Measurements from ENCODE around the gene ZIK1. TPM values are rescaled to one million over a fixed set of nuclear protein-coding genes. Genes with fewer than 3 reads are reported as not detected.

Gene ZIK1
- total and polyA plus RNA-seq, 2 donors (not counting 1 experiment from before 2014, with no cell fraction given) = 5.3 to 21.8 TPM

DNA sequence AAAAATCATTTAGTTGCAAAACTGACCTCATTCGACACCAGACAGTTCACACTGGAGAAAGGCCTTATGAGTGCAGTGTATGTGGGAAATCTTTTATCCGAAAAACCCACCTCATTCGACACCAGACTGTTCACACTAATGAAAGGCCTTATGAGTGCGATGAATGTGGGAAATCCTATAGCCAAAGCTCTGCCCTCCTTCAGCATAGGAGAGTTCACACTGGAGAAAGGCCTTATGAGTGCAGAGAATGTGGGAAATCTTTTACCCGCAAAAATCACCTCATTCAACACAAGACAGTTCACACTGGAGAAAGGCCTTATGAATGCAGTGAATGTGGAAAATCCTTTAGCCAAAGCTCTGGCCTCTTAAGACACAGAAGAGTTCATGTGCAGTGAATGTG, 23.0 kb downstream of the ZIK1 start:
- TF ChIP-seq EZH2 (IDR thresholded peaks at IDR 0.05; ENCODE audit: borderline replicate concordance, insufficient read depth, low read depth, low read length, poor library complexity, severe bottlenecking) = no peak
- TF ChIP-seq, protein P1, sequence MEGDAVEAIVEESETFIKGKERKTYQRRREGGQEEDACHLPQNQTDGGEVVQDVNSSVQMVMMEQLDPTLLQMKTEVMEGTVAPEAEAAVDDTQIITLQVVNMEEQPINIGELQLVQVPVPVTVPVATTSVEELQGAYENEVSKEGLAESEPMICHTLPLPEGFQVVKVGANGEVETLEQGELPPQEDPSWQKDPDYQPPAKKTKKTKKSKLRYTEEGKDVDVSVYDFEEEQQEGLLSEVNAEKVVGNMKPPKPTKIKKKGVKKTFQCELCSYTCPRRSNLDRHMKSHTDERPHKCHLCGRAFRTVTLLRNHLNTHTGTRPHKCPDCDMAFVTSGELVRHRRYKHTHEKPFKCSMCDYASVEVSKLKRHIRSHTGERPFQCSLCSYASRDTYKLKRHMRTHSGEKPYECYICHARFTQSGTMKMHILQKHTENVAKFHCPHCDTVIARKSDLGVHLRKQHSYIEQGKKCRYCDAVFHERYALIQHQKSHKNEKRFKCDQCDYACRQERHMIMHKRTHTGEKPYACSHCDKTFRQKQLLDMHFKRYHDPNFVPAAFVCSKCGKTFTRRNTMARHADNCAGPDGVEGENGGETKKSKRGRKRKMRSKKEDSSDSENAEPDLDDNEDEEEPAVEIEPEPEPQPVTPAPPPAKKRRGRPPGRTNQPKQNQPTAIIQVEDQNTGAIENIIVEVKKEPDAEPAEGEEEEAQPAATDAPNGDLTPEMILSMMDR (IDR thresholded peaks at IDR 0.05) = no peak
- peaks cover 2% of the 10 kb centered on the region for H3K9me3 Mint-ChIP-seq (ENCODE audit: insufficient read depth)
- Histone ChIP-seq H3K27ac (ENCODE audit: low read length in 2 of 2) (no peak overlapping the region), H4K20me1 (ENCODE audit: control insufficient read depth, insufficient read depth, low read length, poor library complexity, severe bottlenecking) (no peaks in the 10 kb centered on the region), H3K9me3 (ENCODE audit: control extremely low read depth in 1 of 3, control insufficient read depth in 2 of 3, insufficient read depth in 1 of 3, low read length in 2 of 3) (peaks cover 0 to 11% (median 8%) of the 10 kb centered on the region in 3 donors), H2AFZ (ENCODE audit: insufficient read depth, low read depth, low read length, poor library complexity, severe bottlenecking) (no peak overlapping the region), H3K4me2 (replicated peaks; ENCODE audit: low read depth, low read length, poor library complexity, severe bottlenecking) (no peak overlapping the region), H3K9ac (ENCODE audit: low read length) (no peak overlapping the region), H3K4me1 (ENCODE audit: control insufficient read depth in 2 of 2, insufficient read depth in 2 of 2, low read length in 2 of 2) (no peaks in the 10 kb centered on the region), H3K27me3 (replicated peaks in 1 of 4; ENCODE audit: control extremely low read depth in 1 of 4, control insufficient read depth in 3 of 4, insufficient read depth in 4 of 4, low read length in 3 of 4) (no peaks in the 10 kb centered on the region), H3K4me3 (ENCODE audit: control extremely low read depth in 1 of 5, extremely low read depth in 1 of 5, insufficient read depth in 1 of 5, low read depth in 2 of 5, low read length in 4 of 5) (no peak overlapping the region), H3K79me2 (ENCODE audit: control insufficient read depth, insufficient read depth, low read length) (no peaks in the 10 kb centered on the region), H3K36me3 (replicated peaks in 1 of 2; ENCODE audit: control extremely low read depth in 1 of 2, control insufficient read depth in 1 of 2, extremely low read depth in 1 of 2, insufficient read depth in 2 of 2, low read length in 1 of 2) (peaks cover 6 to 40% of the 10 kb centered on the region in 2 experiments)
- no peaks in the 10 kb centered on the region for H3K27me3 Mint-ChIP-seq
- H3K4me1 Mint-ChIP-seq = no peaks in the 10 kb centered on the region
- H3K4me3 Mint-ChIP-seq = no peak overlapping the region
- ChIA-PET POLR2A (no interaction called here), CTCF (interaction anchor here (0.7 kb wide), 2 partner anchors 16 to 463 kb away, joined by 3 to 4 read pairs; no protein-coding TSS in a partner anchor)
- no peak for ATAC-seq (ENCODE audit: low read depth)
- no peak overlapping the region for H3K27ac Mint-ChIP-seq
- intact Hi-C loops (cut with micrococcal nuclease) = no loop called here
- WGBS (ENCODE audit: insufficient coverage) = no CpG with 5 or more reads among the region's 5 CpGs
- DNase-seq = no peak

DNA sequence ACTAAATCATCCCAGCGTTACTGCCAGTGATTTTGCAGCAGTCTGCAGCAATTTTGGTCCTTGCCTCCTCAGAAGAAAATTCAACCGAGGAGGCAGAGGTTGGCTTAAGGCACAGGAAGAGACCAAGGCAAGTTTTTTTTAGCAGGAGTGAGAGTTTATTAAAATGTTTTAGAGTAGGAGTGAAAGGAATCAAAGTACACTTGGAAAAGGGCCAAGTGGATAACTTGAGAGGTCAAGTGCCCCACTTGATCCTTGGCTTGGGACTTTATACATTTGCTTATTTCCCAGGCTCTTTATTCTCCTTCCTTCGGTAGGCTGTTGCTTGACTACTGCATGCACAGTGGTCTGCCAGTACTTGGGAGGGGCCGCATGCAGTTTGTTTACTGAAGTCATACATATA, 27.2 kb downstream of the ZIK1 start:
- Histone ChIP-seq H3K4me1 (ENCODE audit: control insufficient read depth in 2 of 2, insufficient read depth in 2 of 2, low read length in 2 of 2) (peaks cover 14 to 21% of the 10 kb centered on the region in 2 donors), H4K20me1 (ENCODE audit: control insufficient read depth, insufficient read depth, low read length, poor library complexity, severe bottlenecking) (no peaks in the 10 kb centered on the region), H3K4me3 (ENCODE audit: control extremely low read depth in 1 of 5, extremely low read depth in 1 of 5, insufficient read depth in 1 of 5, low read depth in 2 of 5, low read length in 4 of 5) (no peak overlapping the region), H3K9me3 (ENCODE audit: control extremely low read depth in 1 of 3, control insufficient read depth in 2 of 3, insufficient read depth in 1 of 3, low read length in 2 of 3) (peaks cover 2 to 25% (median 21%) of the 10 kb centered on the region in 3 donors), H3K79me2 (ENCODE audit: control insufficient read depth, insufficient read depth, low read length) (peaks cover 30% of the 10 kb centered on the region), H3K36me3 (replicated peaks in 1 of 2; ENCODE audit: control extremely low read depth in 1 of 2, control insufficient read depth in 1 of 2, extremely low read depth in 1 of 2, insufficient read depth in 2 of 2, low read length in 1 of 2) (peaks cover 6 to 19% of the 10 kb centered on the region in 2 experiments), H2AFZ (ENCODE audit: insufficient read depth, low read depth, low read length, poor library complexity, severe bottlenecking) (no peak overlapping the region), H3K9ac (ENCODE audit: low read length) (no peak overlapping the region), H3K4me2 (replicated peaks; ENCODE audit: low read depth, low read length, poor library complexity, severe bottlenecking) (no peak overlapping the region), H3K27me3 (replicated peaks in 1 of 4; ENCODE audit: control extremely low read depth in 1 of 4, control insufficient read depth in 3 of 4, insufficient read depth in 4 of 4, low read length in 3 of 4) (no peaks in the 10 kb centered on the region), H3K27ac (ENCODE audit: low read length in 2 of 2) (no peak overlapping the region)
- POLR2A ChIA-PET = no interaction called here
- Mint-ChIP-seq H3K4me1 (peaks cover 21% of the 10 kb centered on the region), H3K4me3 (no peak overlapping the region), H3K27ac (no peak overlapping the region), H3K9me3 (ENCODE audit: insufficient read depth) (peaks cover 9% of the 10 kb centered on the region), H3K27me3 (no peaks in the 10 kb centered on the region)
- CTCF ChIA-PET = no interaction called here
- intact Hi-C loops (cut with micrococcal nuclease) = no loop called here
- DNase-seq (no peak), ATAC-seq (ENCODE audit: low read depth) (no peak)
- 80% methylated on average over 1 of the region's 4 CpGs for WGBS (ENCODE audit: insufficient coverage)
- TF ChIP-seq EZH2 (IDR thresholded peaks at IDR 0.05; ENCODE audit: borderline replicate concordance, insufficient read depth, low read depth, low read length, poor library complexity, severe bottlenecking) = no peak
- TF ChIP-seq, protein P1 (IDR thresholded peaks at IDR 0.05) = no peak

Measured in B cell (primary cell).